Skeletal muscle tissue (tissue), 4 donors: Measurements from ENCODE around the gene TRIAP1. TPM values are rescaled to one million over a fixed set of nuclear protein-coding genes. Genes with fewer than 3 reads are reported as not detected.

Experiments used
- H3K27ac ChIP-seq: one replicate; pipeline ENCODE4 v1.7.0; 2013; ENCODE audit warnings: mild to moderate bottlenecking, low read depth, low read length, inconsistent platforms
- H3K27me3 ChIP-seq, 3 donors: one replicate each; pipeline ENCODE4 v1.7.0; 2013; ENCODE audit warnings: low read length in 3 of 3; ENCODE audit not compliant: control insufficient read depth in 3 of 3, insufficient read depth in 3 of 3
- H3K36me3 ChIP-seq, 3 donors: one replicate each; pipeline ENCODE4 v1.7.0; 2013; ENCODE audit warnings: low read length in 3 of 3; ENCODE audit not compliant: control insufficient read depth in 3 of 3, insufficient read depth in 3 of 3
- H3K4me1 ChIP-seq, 3 donors: one replicate each; pipeline ENCODE4 v1.7.0; 2013; ENCODE audit warnings: low read length in 3 of 3, mild to moderate bottlenecking in 3 of 3; ENCODE audit not compliant: control insufficient read depth in 3 of 3, insufficient read depth in 3 of 3
- H3K4me3 ChIP-seq, 3 donors: one replicate each; pipeline ENCODE4 v1.7.0; 2013; ENCODE audit warnings: low read length in 3 of 3
- H3K9ac ChIP-seq, 3 donors: one replicate each; pipeline ENCODE4 v1.7.0; 2013; ENCODE audit warnings: low read length in 3 of 3, mild to moderate bottlenecking in 3 of 3, moderate library complexity in 2 of 3, low read depth in 1 of 3
- H3K9me3 ChIP-seq, 3 donors: one replicate each; pipeline ENCODE4 v1.7.0; 2013; ENCODE audit warnings: low read length in 3 of 3; ENCODE audit not compliant: control insufficient read depth in 3 of 3
- total RNA-seq: library from RNA; depleted of rRNA; stranded (reverse); fragments of >200 nt; gene quantifications from one replicate; pipeline ENCODE4 v1.2.3, GENCODE V29; 2014
- donor health status: Osteomylitis.

Gene TRIAP1
- total RNA-seq, 1 donor from 2014 or later: 18.8 TPM

DNA sequence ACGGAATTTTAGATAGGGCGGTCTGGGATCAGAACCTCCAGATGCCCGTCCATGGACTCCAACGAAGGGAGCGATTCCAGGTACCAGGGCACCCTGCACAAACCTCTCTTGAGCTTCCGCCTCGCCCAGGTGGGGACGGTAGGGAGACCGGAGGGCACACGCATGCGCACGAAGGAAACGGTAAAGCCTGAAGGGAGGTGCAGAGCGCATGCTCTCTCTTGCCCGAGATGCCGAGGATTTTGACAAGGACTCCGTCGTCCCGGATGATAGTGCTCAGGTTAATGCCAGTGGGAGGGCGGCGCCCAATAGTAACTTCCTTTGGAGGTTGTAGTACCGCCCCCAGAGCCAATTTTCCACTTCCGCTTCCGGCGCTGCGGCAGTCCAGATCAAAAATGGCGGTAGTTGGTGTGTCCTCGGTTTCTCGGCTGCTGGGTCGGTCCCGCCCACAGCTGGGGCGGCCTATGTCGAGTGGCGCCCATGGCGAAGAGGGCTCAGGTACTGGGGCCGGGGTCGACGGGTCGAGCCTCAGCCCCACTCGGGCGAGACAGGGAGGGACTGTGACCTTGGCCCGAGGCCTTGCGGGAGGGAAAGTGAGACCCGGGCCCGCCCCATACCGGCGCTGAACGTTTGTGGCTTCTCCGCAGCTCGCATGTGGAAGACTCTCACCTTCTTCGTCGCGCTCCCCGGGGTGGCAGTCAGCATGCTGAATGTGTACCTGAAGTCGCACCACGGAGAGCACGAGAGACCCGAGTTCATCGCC is 8.3 kb downstream of the TRIAP1 start, which contains the start of gene COX6A1:
Gene COX6A1 (plus strand): TSS at position 379 of the 760 bp plus-strand sequence. CDS start 14 bp downstream, at position 393.
- H3K4me3 ChIP-seq: peak within 1 kb of the TSS; percentile 95 to 98 (median 96)
- peaks cover 12 to 22% (median 18%) of the 10 kb centered on the region in 3 donors for H3K4me1 ChIP-seq
- peaks cover 0 to 3% (median 0%) of the 10 kb centered on the region in 3 donors for H3K27me3 ChIP-seq
- no peaks in the 10 kb centered on the region for H3K9me3 ChIP-seq
- H3K27ac ChIP-seq: peak within 1 kb of the TSS; percentile 80
- peak within 1 kb of the TSS; percentile 88 to 92 (median 88) for H3K9ac ChIP-seq
- peaks cover 13 to 15% (median 15%) of the 10 kb centered on the region in 3 donors for H3K36me3 ChIP-seq

DNA sequence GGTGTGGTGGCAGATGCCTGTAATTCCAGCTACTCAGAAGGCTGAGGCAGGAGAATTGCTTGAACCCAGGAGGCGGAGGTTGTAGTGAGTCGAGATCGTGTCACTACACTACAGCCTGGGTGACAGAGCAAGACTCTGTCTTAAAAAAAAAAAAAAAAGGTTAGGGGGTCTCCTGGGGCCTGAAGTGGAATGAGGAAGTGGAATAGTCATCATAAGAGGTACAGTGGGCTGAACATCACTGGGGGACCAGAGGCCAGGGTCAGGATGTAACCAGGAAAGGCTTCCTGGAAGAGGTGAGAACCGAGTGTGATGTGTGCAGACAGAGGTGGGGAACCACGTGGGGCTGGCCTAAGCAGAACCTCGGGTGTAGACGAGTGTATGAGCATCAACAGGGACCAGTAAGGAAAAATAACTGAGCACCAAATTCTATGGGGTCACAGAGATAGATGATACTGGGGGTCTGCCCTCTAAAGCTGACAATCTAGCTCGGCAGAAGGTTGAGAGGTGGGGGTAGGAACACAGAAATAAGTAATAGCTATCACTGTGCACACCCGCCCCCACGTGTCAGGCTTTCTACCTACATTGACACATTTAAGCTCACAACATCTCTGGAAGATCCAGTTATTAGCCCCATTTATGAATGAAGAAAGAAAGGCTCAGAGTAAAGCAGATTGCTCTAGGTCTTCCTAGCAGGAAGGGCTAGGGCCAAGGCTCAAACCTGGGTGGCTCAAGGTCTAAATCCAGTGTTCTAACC is 13.2 kb downstream of the TRIAP1 start:
- H3K9me3 ChIP-seq: no peaks in the 10 kb centered on the region
- H3K27me3 ChIP-seq: peaks cover 0 to 4% (median 3%) of the 10 kb centered on the region in 3 donors
- no peak overlapping the region for H3K4me3 ChIP-seq
- H3K4me1 ChIP-seq: peaks cover 4 to 7% (median 5%) of the 10 kb centered on the region in 3 donors
- H3K27ac ChIP-seq: no peak overlapping the region
- H3K36me3 ChIP-seq: no peaks in the 10 kb centered on the region
- H3K9ac ChIP-seq: no peak overlapping the region

- Histone ChIP-seq H3K27me3 (peaks cover 0 to 4% (median 3%) of the 10 kb centered on the region in 3 donors), H3K36me3 (no peaks in the 10 kb centered on the region), H3K9me3 (no peaks in the 10 kb centered on the region), H3K27ac (no peak overlapping the region), H3K4me3 (no peak overlapping the region), H3K9ac (no peak overlapping the region), H3K4me1 (no peaks in the 10 kb centered on the region)
These were observed 16.8 kb downstream of the TRIAP1 start for GRCh38 chr12:120429368-120429767.

DNA sequence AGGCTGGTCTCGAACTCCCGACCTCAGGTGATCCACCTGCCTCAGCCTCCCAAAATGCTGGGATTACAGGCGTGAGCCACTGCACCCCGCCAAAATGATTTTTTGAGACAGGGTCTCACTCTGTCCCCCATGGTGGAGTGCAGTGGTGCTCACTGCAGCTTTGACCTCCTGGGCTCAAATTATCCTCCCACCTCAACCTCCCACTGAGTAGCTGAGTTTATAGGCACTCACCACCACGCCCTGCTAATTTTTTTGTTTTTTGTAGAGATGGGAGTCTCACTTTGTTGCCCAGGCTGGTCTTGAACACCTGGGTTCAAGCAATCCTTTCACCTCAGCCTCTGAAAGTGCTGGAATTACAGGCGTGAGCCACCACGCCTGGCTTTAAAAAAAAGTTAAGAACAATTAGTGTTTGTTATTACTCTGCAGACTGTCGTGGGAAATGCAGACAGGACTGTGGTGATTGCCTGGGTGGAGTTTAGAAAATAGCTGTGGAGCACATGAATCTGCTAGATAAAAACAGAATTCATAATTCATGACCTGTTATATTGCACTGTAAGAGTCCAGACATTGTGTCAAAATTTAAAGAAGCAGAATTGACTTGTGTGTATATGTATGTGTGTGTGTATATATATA is 17.5 kb downstream of the TRIAP1 start:
- Histone ChIP-seq H3K27ac (no peak overlapping the region), H3K4me1 (no peaks in the 10 kb centered on the region), H3K4me3 (no peak overlapping the region), H3K9ac (no peak overlapping the region), H3K27me3 (peaks cover 0 to 4% (median 3%) of the 10 kb centered on the region in 3 donors), H3K9me3 (no peaks in the 10 kb centered on the region), H3K36me3 (no peaks in the 10 kb centered on the region)

DNA sequence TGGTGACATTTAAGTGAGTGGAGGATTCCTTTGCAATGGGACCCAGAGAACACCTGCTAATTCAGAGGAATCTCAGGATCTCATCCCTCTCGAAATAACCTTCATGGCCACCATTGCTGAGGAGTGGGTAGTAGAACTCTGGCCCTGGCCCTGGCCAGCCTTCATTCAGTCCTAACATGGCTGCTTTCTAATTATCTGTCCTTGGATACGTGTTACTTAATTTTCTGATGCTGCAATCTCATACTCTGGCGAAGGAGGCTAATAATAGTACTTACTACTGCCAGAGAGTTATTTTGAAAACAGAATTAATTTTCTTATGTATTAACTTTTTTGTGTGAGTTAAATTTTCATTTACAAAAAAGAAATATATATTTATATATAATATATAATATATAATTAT is 20.4 kb downstream of the TRIAP1 start:
- Histone ChIP-seq H3K27me3 (peaks cover 0 to 3% (median 0%) of the 10 kb centered on the region in 3 donors), H3K9ac (no peak overlapping the region), H3K27ac (no peak overlapping the region), H3K4me1 (no peaks in the 10 kb centered on the region), H3K4me3 (no peak overlapping the region), H3K36me3 (no peaks in the 10 kb centered on the region), H3K9me3 (no peaks in the 10 kb centered on the region)

DNA sequence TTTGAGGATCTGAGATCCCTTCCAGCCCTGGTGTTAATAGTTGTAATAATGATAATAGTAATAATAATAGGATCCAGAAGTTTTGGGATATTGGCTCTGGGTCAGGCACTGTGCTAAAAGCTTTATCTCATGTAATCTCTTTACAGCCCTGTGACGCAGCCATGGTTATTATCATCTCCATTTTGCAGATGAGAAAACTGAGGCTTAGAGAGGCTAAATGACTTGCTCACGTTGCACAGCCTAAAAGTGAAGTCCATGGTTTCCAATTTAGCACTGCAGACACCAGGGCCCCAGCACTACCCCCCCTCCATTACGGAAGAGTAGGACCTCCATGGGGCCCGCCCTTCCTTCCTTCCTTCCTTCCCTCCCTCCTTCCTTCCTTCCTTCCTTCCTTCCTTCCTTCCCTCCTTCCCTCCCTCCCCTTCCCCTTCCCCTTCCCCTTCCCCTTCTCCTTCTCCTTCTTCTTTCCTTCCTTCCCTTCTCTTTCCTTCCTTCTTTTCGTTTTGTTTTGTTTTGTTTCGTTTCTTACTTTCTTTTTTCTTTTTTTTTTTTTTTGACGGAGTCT is 23.2 kb downstream of the TRIAP1 start:
- H3K36me3 ChIP-seq: no peaks in the 10 kb centered on the region
- H3K27ac ChIP-seq: no peak overlapping the region
- no peak overlapping the region for H3K4me3 ChIP-seq
- no peaks in the 10 kb centered on the region for H3K9me3 ChIP-seq
- H3K9ac ChIP-seq: no peak overlapping the region
- H3K27me3 ChIP-seq: peaks cover 3 to 4% (median 3%) of the 10 kb centered on the region in 3 donors
- no peaks in the 10 kb centered on the region for H3K4me1 ChIP-seq

GRCh38 chr12:120421701-120422100 is 24.5 kb downstream of the TRIAP1 start:
- Histone ChIP-seq H3K36me3 (no peaks in the 10 kb centered on the region), H3K27me3 (peaks cover 3 to 6% (median 3%) of the 10 kb centered on the region in 3 donors), H3K27ac (no peak overlapping the region), H3K4me1 (no peaks in the 10 kb centered on the region), H3K4me3 (no peak overlapping the region), H3K9ac (no peak overlapping the region), H3K9me3 (no peaks in the 10 kb centered on the region)

DNA sequence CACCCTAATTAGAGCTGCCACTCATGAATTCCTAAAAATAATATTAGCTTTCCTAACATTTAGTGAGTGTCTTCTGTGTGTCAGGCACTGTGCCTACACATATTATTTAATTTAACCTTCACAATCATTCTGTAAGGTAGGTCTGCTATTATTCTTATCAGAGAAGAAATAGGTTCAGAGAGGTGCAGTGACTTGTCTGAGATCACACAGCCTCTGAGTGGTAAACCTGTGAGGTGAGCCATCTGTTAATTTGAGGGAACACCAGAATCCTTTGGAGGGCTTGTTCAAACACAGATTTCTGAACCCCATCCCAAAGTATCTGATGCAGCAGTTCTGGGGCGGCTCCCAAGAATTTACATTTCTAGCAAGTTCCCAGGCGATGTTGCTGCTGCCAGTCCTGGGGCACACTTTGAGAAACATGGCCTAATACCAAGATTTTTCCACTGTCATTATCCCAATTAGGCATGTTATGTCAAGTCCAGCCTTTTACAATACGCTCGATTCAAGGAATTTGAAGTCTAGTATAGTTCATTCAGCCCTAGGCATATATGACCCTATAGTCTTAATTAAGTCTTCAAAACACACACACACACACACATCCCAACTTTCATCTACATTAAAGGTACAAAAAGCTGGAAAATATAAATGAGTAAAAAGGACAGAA is 28.1 kb downstream of the TRIAP1 start:
- H3K27ac ChIP-seq: no peak overlapping the region
- no peaks in the 10 kb centered on the region for H3K36me3 ChIP-seq
- no peaks in the 10 kb centered on the region for H3K4me1 ChIP-seq
- peaks cover 3 to 6% (median 3%) of the 10 kb centered on the region in 3 donors for H3K27me3 ChIP-seq
- H3K9me3 ChIP-seq: no peaks in the 10 kb centered on the region
- H3K9ac ChIP-seq: no peak overlapping the region
- H3K4me3 ChIP-seq: no peak overlapping the region

DNA sequence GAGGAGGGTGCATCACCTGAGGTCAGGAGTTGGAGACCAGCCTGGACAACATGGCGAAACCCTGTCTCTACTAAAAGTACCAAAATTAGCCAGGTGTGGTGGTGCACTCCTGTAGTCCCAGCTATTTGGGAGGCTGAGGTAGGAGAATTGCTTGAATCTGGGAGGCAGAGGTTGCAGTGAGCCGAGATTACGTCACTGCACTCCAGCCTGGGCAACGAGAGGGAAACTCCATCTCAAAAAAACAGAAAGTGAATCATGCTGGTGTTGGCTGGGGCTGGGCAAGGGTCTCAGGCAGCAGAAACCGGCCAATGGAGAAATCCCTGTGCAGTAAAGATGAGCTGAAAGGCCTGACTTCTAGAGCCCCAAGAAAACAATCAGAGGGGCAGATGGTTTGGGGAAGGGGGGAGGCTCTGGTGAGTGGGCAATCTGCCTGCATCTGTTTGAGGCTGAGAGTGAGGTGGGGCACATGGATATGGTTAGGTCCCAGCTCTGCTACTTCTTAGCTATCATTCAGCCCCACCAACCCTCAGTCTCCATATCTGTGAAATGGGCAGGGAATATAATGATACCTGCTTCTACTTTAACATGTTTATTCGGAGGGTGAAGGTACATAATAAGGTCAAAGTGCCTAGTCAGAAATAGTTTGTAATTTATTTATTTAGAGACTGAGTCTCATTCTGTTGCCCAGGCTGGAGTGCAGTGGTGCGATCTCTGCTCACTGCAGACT is 29.5 kb downstream of the TRIAP1 start:
- Histone ChIP-seq H3K9ac (no peak overlapping the region), H3K27ac (no peak overlapping the region), H3K4me3 (no peak overlapping the region), H3K27me3 (peaks cover 3 to 6% (median 3%) of the 10 kb centered on the region in 3 donors), H3K9me3 (no peaks in the 10 kb centered on the region), H3K36me3 (no peaks in the 10 kb centered on the region), H3K4me1 (no peaks in the 10 kb centered on the region)
